Fibroblast of skin of right biceps (primary cell): Measurements from ENCODE around the gene C11orf68.
A peak's percentile ranks its signal among the peaks of the same experiment; 100 is the strongest.

ENCODE experiments used
- DNase-seq: peaks from one replicate; pipeline ENCODE4 v3.0.0-alpha.2; 2013

Gene C11orf68

DNA sequence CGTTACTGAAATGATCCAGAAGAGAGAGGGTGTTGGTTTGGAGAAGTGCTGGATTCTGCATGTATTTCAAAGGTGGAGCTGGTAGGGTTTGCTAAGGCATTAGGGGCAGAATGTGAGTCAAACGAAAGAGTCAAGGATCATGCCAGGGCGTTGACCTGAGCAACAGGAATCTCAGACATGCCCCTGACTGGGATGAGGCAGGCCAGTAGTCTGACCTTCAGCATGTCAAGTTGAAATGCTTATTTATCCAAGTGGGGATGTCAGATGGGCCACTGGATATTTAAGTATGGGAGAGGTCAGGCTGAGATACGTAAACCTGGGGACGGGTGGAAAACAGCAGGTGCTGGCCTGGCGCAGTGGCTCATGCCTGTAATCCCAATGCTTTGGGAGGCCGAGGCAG is 23.7 kb upstream of the C11orf68 start:
- DNase-seq, result no peak

DNA sequence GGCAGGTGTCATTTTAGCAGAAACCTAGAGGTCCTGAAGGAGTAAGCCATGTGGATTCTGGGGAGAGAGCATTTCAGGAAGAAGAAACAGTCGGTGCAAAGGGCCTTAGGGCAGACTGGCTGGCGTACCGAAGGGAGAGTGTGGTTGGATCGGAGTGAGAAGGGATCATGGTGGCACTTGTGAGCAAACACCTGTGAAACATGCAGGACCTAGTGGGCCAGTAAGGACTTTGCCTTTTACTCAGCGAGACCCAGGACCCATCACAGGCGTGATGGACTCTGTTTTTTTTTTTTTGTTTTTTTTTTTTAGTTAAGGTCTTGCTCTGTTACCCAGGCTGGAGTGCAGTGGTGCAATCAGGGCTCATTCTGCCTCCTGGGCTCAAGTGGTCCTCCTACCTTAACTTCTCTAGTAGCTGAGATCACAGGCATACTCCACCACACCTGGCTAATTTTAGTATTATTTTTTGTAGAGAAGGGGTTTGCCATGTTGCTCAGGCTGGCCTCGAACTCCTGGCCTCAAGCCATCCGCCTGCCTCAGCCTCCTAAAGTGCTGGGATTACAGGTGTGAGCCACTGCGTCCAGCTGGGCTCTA is 23.0 kb upstream of the C11orf68 start:
- DNase-seq, result no peak

DNA sequence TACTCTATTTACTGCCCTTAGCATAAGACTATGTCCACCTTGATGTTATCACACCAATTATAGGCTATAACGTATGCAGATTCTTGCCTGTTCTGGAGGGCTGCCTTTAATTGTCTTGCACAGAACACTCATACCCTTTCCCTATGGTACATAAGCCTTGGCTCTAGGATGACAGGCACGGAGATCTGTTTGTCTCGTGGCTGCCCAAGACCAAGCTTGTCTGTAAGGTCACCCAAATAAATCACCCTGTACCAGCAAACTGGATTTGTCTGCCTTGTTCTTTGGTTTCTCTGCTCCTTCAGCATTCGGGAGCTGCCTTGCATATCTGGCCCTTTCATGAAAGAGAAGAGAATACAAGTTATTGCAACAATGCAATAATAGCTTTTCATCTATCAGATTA is 18.9 kb upstream of the C11orf68 start:
- no peak for DNase-seq

DNA sequence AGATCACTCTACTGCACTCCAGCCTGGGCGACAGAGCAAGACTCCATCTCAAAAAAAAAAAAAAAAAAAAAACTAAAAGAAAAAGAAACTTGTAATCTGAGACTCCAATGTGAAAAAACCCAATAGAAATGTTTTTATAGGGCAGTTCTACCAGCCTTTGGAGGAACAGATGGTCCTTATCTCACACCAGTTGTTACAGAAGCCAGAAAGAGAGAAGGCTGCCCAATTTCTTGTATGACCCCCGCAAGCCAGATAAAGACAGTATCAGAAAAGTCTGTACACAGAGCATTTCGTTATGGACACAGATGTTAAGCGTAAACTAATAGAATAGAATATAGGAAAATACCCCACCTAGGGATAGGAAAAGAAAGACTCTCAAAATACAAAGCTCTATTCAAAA is 15.2 kb upstream of the C11orf68 start:
- DNase-seq, result no peak

DNA sequence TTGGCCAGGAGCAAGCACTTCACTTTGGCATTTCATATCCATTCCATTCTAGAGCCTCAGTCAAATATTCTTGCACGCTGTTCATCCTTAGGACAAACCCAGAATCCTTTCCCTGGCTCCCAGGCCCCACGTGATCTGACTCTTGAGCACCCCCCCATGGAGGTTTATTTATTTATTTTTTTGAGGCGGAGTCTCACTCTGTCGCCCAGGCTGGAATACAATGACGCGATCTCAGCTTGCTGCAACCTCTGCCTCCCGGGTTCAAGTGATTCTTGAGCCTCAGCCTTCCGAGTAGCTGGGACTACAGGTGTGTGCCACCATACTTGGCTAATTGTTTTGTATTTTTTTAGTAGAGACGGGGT is 13.7 kb upstream of the C11orf68 start:
- DNase-seq, result peak; percentile 44

DNA sequence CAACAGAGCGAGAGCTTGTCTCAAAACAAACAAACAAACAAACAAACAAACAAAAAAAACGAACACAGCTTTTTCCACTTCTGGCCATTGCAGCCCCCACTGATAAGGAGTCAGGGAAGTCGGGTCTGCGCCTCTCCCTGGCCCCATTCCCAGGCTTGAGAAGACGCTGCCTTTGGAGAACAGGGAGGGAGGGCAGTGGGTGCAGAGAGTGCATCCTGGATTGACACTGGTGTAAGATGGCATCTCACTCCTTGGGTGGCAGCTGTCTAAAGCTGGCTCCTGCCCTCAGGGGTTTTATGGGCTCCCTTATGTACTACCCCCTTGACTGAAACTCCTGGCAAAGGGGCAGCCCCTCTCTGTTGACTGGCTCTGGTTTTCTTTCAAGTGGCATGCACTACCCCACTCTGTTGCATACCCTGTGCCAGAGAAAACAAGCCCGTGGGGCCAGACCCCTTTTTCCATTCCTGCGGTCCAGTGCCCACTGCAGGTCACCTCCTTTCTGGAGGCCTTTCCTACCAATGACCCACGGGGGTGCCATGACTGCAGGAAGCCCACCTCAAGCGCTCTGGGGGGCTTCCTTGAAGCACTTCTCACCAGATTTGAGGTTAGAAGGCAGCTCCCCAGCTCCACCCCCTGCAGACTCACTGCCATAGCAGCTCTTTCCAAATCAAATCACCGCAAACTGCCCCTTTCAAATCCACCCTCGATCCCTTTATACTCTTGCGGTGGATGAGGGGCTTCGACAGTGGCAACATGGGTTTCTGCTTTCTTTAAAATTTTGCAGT is 13.1 kb upstream of the C11orf68 start:
- no peak for DNase-seq

DNA sequence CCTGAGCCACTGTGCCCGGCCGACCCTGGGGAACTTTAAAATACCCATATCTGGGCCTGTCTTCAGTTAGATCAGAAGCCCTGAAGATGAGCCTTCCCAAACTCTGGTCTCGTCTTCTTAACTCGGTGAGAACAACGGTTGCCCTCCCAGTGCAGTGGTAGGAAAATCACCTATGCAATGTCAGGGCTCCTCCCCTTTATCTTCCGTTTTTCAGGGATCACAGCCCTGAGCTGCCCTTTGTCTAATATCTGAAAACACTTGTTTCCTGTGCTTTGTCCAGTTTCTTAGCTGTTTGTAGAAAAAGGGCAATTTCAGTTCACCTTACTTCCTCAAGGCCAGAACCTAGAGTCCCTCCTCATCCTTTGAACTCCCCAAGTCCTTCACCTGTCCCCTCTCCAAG is 9.8 kb upstream of the C11orf68 start:
- DNase-seq, result no peak

DNA sequence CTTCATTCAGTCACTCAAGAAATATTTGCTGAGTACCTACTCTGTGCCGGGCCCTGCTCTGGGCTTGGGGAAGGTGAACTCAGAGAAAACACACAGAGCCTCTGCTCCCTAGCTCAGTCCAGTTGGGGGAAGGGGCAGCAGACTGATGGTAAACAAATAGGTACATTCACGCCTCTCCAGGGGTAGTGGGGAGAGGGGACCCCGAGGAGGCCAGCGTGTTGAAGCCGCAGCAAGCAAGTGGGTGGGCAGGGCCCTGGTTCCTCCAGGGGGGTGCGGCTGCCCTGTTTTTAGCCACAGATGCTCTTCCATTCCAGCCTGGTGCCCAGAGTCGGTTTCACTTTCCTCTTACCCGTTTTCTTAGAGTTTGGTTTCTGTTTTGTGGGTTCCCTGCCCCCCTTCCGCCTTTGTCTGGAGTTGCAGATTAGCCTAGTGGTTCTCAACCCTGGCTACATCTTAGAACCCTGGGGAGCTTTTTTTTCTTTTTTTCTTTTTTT is 9.1 kb upstream of the C11orf68 start:
- DNase-seq, result no peak

DNA sequence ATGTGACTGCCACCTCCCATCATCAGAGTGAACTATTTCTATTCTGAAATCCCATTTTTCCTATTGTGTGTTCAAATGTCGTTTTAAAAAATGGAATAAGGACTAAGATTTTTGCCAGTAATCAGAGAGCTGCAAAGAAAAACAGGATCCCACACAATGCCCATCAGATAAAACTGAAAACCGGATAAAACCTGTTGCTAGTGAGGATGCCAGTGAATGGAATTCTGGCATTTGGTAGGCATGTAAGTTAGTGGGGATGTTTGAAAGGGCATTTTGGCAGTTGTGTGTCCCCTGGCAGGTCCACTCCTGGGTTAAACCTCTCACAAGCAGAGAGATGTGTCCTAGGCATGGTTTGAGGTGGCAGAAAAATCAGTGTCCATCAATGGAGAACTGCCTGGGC is 6.5 kb upstream of the C11orf68 start:
- DNase-seq, result no peak

DNA sequence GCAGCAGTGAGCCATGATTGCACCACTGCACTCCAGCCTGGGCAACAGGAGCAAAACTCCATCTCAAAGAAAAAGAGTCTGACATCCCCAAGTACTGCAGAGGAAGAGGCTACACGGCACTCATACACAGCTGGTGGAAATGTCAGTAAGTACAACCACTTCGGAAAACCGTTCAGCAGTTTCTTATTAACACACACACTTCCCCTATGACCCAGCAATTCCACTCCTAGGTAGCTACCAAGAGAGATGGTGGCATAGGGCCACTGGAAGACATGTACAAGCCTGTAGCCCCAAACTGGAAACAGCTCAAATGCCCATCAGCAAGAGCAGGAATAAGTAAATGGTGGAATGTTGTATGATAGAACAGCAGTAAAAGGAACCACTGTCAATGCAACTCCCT is 3.7 kb upstream of the C11orf68 start:
- DNase-seq, result no peak

DNA sequence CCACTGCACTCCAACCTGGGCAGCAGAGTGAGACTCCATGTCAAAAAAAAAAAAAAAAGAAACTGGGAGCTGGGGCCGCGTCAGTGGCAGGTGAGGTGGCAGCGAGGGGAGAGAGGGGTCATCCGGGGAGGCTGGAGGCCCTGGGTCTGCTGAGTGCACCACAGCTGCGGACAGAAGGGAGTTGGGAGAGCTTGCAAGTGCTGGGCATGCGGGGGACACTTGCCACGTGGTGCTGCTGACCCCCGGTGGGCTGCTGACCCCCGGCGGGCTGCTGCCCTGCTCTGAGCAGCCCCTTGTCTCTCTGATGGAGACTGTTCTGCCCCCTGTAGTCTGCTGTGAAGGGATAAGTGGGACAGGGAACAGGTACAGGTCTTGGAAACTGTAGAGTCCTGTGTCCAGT is 3.0 kb upstream of the C11orf68 start:
- no peak for DNase-seq

DNA sequence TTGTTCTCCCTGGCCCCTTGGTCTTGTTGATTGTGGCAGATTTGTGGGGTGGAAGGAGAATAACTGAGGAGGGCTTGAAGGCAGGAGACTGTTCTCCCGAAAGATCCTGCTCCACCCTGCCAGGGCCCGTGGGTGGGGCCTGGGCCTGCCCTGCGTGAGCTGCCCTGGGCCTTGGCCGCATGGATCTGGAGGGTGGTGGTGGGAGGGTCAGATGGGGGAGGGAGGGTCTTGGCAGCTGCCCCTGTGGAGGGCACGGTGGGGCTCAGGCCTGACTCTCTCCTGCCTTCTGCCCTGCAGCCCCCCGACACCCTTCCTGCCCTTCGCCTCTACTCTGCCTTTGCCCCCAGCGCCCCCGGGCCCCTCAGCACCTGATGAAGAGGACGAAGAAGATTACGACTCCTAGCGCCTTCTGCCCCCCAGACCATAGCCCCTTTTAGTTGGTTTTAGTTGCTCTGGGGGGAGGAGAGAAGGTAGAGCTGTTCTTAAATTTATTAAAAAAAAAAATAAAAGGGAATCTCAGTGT is 2.2 kb upstream of the C11orf68 start:
- no peak for DNase-seq

DNA sequence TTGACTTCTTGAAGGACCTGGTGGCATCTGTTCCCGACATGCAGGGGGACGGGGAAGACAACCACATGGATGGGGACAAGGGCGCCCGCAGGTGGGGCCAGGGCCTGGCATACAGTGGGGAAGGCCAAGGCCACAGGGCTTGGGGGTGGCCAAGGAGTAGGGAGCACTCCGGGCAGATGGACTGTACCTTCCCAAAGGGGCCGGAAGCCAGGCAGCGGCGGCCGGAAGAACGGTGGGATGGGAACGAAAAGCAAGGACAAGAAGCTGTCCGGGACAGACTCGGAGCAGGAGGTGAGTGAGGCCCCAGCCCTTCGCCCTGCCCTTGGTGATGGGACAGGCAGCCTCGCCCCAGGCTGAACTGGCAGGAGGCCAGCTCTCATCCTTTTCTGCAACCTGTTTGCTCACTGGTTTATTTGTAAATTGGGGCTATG is 1.5 kb upstream of the C11orf68 start:
- DNase-seq, result no peak

DNA sequence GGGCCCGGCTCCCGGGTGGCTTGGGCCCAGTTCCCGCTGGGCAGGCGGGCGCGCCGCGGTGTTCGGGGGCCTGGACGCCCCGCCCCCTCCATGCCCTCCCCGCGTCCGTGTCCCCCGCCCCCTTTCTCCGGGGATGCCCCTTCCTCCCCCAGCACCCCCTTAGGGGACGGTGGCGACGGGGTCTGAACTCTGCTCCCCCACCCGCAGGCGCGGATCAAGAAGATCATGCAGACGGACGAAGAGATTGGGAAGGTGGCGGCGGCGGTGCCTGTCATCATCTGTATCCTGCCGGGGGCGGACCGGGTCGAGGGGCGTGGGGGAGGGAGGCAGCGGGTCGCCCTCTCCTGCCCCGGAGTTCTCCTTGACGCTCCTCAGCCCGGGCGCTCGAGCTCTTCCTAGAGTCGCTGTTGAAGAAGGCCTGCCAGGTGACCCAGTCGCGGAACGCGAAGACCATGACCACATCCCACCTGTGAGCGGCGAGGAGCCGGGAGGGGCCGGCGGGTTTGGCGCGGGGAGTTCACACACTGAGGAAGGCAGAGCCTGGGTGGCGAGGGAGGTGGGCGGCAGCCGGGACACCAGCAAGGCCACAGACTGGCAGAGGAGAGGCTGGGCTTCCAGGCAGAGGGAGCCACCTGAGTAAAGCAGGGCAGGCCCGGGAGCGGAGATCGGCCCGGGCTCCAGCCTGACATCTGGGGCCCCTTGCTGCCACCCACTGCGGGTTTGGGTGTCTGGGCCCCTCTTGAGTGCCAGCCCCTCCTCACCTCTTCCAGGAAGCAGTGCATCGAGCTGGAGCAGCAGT is 910 bp upstream of the C11orf68 start:
- DNase-seq, result no peak

DNA sequence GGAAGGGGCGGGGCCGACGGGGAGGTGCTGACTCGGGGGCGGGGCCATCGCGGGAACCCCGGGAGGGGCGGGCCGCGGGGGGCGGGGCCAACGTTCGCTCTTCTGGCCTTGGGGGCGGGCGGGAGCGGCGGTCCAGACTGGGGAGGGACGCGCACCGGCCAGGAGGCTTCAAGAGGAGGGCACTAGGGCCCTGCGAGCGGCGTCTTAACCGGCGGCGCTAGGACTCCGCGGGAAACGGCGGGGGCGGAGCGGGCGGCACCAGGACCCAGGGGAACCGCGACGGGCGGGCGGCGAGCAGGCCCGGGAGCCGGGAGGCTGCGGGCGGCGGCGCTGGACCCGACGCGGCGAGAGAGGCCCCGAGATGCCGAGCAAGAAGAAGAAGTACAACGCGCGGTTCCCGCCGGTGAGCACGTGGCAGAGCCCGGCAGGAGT is 295 bp upstream of the C11orf68 start, which contains the start of gene DRAP1:
Gene DRAP1 (plus strand): TSS at position 286 of the 432 bp plus-strand sequence. CDS start 76 bp downstream, at position 362.
- DNase-seq, result peak; percentile 99

DNA sequence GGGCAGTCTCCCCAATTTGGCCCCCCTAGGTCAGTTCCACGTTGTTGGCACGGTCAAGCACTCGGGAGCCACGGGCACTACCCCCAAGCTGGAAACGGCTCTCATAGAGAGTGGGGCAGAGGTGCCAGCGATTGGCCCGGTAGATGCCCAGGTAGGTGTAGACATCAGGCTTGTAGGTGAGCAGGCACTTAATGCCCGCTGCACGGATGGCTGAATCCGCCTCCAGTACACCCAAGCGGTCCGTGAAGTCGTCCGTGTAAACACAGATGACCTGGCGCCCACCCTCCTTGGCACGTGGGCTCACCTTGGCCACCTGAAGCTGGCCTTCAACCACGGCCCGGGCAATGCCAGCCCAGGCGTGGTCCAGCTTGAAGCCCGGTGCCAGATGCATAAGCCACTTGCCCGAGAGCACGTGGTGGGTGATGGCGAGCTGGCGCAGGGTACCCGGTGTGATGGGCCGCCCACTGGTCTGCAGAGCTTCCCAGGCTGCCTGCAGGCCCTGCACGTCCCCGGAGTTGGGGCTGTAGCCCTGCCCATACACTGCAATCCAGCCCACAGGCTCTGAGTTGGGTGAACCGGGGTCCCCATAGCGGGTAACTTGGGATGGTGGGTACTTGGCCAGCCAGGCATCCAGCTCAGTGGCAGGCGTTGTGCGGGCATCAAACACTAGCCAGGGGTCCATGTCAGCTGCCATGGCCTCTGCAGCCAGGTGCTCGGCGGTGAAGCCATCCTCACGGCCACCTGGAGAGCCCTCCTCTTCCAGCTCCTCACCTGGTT is 1.2 kb downstream of the C11orf68 start:
- no peak for DNase-seq

DNA sequence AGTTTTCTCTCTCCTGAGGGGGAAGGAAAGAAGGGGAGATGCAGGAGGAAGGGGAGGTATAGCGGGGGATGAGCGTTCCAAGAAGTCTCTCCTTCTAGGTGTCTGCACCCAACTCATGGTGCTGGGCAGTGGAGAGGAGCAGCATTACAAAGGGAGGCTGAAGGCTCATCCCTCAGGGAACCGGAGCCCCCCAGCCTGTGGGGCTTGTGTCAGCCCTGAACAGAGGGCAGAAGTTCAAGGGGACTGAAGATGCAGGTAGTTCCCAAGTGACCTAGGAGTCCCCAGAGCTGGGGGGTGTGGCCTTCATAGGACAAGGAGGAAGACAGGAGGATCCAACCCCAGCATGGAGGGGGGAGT is 1.8 kb downstream of the C11orf68 start:
- no peak for DNase-seq

DNA sequence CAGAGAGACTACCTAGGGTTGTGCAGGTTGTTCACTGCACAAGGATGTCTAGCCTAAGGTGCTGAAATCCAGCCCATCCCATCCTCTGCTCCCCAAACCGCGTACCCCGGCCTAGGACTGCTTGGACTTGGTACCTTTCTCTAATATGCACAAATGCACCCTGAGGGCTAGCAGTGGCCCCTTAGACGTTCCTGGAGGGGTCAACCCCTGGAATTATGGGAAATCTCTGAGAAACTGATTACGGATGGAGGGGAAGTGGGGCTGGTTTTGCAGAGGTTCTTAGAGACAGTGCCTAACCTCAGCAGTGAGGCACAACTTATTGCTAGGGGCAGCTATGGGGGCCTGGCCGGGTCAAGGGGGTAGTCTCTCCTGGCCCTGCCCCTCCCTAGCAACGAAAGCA is 2.5 kb downstream of the C11orf68 start:
- DNase-seq, result no peak

DNA sequence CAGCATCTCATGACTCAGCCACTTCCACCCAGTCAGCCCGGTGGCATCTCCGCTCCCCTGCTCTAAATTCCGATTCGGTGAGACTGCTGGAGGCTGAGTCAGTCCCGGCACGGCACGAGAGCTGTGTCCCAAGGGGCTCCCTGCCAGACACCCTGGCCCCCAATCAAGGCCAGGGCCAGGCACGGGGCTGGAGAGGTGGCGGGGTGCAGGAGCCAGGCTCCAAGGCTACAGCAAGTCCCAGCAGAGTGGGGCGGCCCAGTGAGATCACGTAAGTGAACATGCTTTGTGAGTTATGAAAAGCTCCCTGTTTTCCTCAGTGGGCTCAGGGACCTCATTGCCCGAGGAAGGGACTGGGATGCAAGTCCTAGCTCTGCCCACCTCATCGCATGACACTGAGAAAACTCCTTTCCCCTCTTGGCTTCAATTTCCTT is 3.0 kb downstream of the C11orf68 start:
- DNase-seq, result peak; percentile 99

DNA sequence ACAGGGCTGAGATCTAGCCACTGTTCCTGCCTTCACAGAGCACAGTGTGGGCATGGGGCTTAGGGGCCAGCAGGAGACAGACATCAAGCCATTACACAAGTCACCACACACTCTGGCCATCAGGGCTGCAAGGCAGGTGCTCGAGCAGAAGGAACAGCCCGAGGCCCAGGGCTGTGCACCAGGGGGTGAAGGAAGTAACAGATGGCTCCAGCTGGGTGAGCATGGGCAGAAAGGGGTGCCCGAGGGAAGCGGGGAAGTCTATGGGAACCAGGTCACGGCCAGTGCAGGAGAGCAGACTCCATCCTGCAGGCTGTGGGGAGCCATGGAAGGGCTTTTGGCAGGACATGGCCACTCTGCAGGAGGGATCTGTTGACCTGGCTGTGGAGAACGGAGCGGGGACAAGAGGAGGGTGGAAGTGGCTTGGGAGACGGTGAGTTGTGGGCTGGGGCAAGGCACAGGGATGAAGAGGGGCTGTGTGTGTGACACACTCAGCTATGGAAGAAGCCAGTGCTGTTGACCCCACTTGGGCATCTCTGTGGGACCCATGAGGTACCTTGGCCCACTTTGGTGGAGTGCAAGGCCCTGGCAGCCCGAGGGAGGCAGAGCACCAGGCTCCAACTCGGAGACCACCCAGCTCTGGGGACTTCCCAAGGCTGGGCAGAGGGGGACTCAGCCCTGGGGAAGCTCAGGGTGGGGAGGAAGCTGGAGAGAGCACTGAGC is 3.6 kb downstream of the C11orf68 start:
- DNase-seq, result no peak

DNA sequence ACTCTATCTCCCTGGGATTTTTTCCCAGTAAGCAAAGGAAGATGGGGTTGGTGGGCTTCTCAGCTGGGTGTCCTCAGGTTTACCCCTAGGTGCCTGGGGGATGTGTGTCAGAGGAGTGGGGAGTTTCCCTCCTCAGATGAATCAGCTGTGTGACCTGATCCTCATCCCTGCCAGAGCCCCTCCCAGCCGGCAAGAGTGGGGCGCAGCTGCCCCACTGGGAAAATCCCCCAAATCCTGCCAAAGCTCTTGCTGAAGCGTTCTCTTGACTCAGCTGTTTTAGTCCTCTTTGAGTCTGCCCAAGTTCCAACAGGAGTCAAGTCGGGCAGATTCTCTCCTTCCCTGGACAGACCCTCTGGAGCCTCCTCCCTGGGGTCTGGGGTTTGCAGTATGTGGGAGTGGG is 6.0 kb downstream of the C11orf68 start:
- DNase-seq, result peak; percentile 72
